Stimulated activated CD8-positive, alpha-beta memory T cell treated with anti-CD3 and anti-CD28 coated beads, Interleukin-12 subunit alpha, Interleukin-12 subunit beta, amount 100 ng/mL, for 24 hours (primary cell): ENCODE measurements around the gene RIPOR3.
A peak's percentile ranks its signal among the peaks of the same experiment; 100 is the strongest.

Experiments used
- DNase-seq: peaks from one replicate; pipeline ENCODE4 v3.0.0-alpha.2; 2020; ENCODE audit errors: extremely low read depth

Gene RIPOR3

GRCh38 chr20:50588034-50588736 is 103.2 kb downstream of the RIPOR3 start:
- DNase-seq = peak; percentile 23

- DNase-seq = no peak
These were observed 103.9 kb downstream of the RIPOR3 start for GRCh38 chr20:50587291-50587961.

- no peak for DNase-seq
These were observed 104.7 kb downstream of the RIPOR3 start for GRCh38 chr20:50586531-50587232.

GRCh38 chr20:50585678-50586077 is 105.7 kb downstream of the RIPOR3 start:
- DNase-seq = no peak

- DNase-seq = no peak
These were observed 106.1 kb downstream of the RIPOR3 start for GRCh38 chr20:50585214-50585613.

- DNase-seq = no peak
These were observed 106.7 kb downstream of the RIPOR3 start for GRCh38 chr20:50584687-50585086.

- DNase-seq = no peak
These were observed 107.7 kb downstream of the RIPOR3 start for GRCh38 chr20:50583442-50584150.

- no peak for DNase-seq
These were observed 108.6 kb downstream of the RIPOR3 start for GRCh38 chr20:50582591-50583234.

- no peak for DNase-seq
These were observed 109.2 kb downstream of the RIPOR3 start for GRCh38 chr20:50582092-50582491.

- no peak for DNase-seq
These were observed 110.3 kb downstream of the RIPOR3 start for GRCh38 chr20:50580842-50581544.

- DNase-seq = no peak
These were observed 111.2 kb downstream of the RIPOR3 start for GRCh38 chr20:50580016-50580747.

- DNase-seq = no peak
These were observed 111.8 kb downstream of the RIPOR3 start for GRCh38 chr20:50579511-50579910.

- no peak for DNase-seq
These were observed 112.6 kb downstream of the RIPOR3 start for GRCh38 chr20:50578778-50579165.

GRCh38 chr20:50578061-50578777 is 113.1 kb downstream of the RIPOR3 start:
- no peak for DNase-seq

- no peak for DNase-seq
These were observed 113.9 kb downstream of the RIPOR3 start for GRCh38 chr20:50577175-50578018.

- peak; percentile 38 for DNase-seq
These were observed 115.2 kb downstream of the RIPOR3 start for GRCh38 chr20:50575865-50576720.

- DNase-seq = no peak
These were observed 116.8 kb downstream of the RIPOR3 start for GRCh38 chr20:50574586-50574985.

- no peak for DNase-seq
These were observed 117.2 kb downstream of the RIPOR3 start for GRCh38 chr20:50574108-50574507.
